Erythroblast (primary cell): Measurements from ENCODE around the gene PLA2G6.

Experiments
- GATA1 ChIP-seq: IDR thresholded peaks from 2 replicates; pipeline ENCODE4 v1.6.1; 2011; ENCODE audit warnings: low read depth, mild to moderate bottlenecking, control low read depth, low read length, moderate library complexity
- POLR2A ChIP-seq: IDR thresholded peaks from 2 replicates; pipeline ENCODE4 v1.6.1; 2011; ENCODE audit warnings: mild to moderate bottlenecking, low read length

GRCh38 chr22:38068641-38069371 lies 112.8 kb downstream of the PLA2G6 start:
- TF ChIP-seq POLR2A (no peak), GATA1 (no peak)
